Parathyroid adenoma (tissue), 2 donors: Measurements from ENCODE around the gene ZCCHC3.

ENCODE experiments used
- H2AFZ ChIP-seq: fragments of 300-600 bp; sonication (generic); one replicate; pipeline ENCODE4 v1.7.0; 2017; ENCODE audit warnings: antibody characterized with exemption, mild to moderate bottlenecking
- H3K27ac ChIP-seq: fragments of 300-600 bp; sonication (generic); one replicate; pipeline ENCODE4 v1.7.0; 2017
- H3K27me3 ChIP-seq: fragments of 300-600 bp; sonication (generic); one replicate; pipeline ENCODE4 v1.7.0; 2017; ENCODE audit warnings: low read length; ENCODE audit not compliant: control insufficient read depth, insufficient read depth
- H3K36me3 ChIP-seq: fragments of 300-600 bp; sonication (generic); one replicate; pipeline ENCODE4 v1.7.0; 2017; ENCODE audit warnings: low read length; ENCODE audit not compliant: control insufficient read depth, insufficient read depth
- H3K4me1 ChIP-seq: fragments of 300-600 bp; sonication (generic); one replicate; pipeline ENCODE4 v1.7.0; 2017; ENCODE audit warnings: control low read depth
- H3K4me2 ChIP-seq: fragments of 300-600 bp; sonication (generic); one replicate; pipeline ENCODE4 v1.7.0; 2017; ENCODE audit warnings: low read length
- H3K4me3 ChIP-seq: fragments of 300-600 bp; sonication (generic); one replicate; pipeline ENCODE4 v1.7.0; 2017; ENCODE audit warnings: low read depth, low read length
- H3K79me2 ChIP-seq: fragments of 300-600 bp; sonication (generic); one replicate; pipeline ENCODE4 v1.7.0; 2017; ENCODE audit warnings: control low read depth
- H3K9ac ChIP-seq: fragments of 300-600 bp; sonication (generic); one replicate; pipeline ENCODE4 v1.7.0; 2017; ENCODE audit warnings: mild to moderate bottlenecking
- H3K9me3 ChIP-seq: fragments of 300-600 bp; sonication (generic); one replicate; pipeline ENCODE4 v1.7.0; 2017; ENCODE audit warnings: low read length; ENCODE audit not compliant: control insufficient read depth
- TF ChIP-seq, protein P1 (sequence below): fragments of 300-600 bp; sonication (generic); IDR thresholded peaks from one replicate; pipeline ENCODE4 v1.7.0; 2017; ENCODE audit warnings: antibody characterized with exemption, mild to moderate bottlenecking
- donor health status: primary hyperparathyroidism.

The ZCCHC3 gene

GRCh38 chr20:278181-278580 is 19.2 kb upstream of the ZCCHC3 start:
- no peak overlapping the region for H3K27ac ChIP-seq
- no peak overlapping the region for H3K9ac ChIP-seq
- no peaks in the 10 kb centered on the region for H3K27me3 ChIP-seq
- no peak overlapping the region for H3K4me3 ChIP-seq
- H3K79me2 ChIP-seq: no peaks in the 10 kb centered on the region
- H2AFZ ChIP-seq: no peak overlapping the region
- no peaks in the 10 kb centered on the region for H3K4me1 ChIP-seq
- TF ChIP-seq, protein P1, sequence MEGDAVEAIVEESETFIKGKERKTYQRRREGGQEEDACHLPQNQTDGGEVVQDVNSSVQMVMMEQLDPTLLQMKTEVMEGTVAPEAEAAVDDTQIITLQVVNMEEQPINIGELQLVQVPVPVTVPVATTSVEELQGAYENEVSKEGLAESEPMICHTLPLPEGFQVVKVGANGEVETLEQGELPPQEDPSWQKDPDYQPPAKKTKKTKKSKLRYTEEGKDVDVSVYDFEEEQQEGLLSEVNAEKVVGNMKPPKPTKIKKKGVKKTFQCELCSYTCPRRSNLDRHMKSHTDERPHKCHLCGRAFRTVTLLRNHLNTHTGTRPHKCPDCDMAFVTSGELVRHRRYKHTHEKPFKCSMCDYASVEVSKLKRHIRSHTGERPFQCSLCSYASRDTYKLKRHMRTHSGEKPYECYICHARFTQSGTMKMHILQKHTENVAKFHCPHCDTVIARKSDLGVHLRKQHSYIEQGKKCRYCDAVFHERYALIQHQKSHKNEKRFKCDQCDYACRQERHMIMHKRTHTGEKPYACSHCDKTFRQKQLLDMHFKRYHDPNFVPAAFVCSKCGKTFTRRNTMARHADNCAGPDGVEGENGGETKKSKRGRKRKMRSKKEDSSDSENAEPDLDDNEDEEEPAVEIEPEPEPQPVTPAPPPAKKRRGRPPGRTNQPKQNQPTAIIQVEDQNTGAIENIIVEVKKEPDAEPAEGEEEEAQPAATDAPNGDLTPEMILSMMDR: no peak
- H3K9me3 ChIP-seq: no peaks in the 10 kb centered on the region
- H3K4me2 ChIP-seq: peak overlapping the region; percentile 24
- no peaks in the 10 kb centered on the region for H3K36me3 ChIP-seq

- Histone ChIP-seq H3K9ac (no peak overlapping the region), H2AFZ (no peak overlapping the region), H3K27ac (no peak overlapping the region), H3K79me2 (no peaks in the 10 kb centered on the region), H3K9me3 (no peaks in the 10 kb centered on the region), H3K36me3 (no peaks in the 10 kb centered on the region), H3K27me3 (no peaks in the 10 kb centered on the region), H3K4me1 (no peaks in the 10 kb centered on the region), H3K4me3 (no peak overlapping the region), H3K4me2 (peak overlapping the region; percentile 24)
- TF ChIP-seq, protein P1: no peak
Measured at GRCh38 chr20:278607-279571, 18.5 kb upstream of the ZCCHC3 start.

- Histone ChIP-seq H2AFZ (no peak overlapping the region), H3K4me1 (no peaks in the 10 kb centered on the region), H3K79me2 (peaks cover 3% of the 10 kb centered on the region), H3K9ac (no peak overlapping the region), H3K4me2 (no peak overlapping the region), H3K4me3 (no peak overlapping the region), H3K36me3 (no peaks in the 10 kb centered on the region), H3K9me3 (no peaks in the 10 kb centered on the region), H3K27ac (no peak overlapping the region), H3K27me3 (no peaks in the 10 kb centered on the region)
- TF ChIP-seq, protein P1: no peak
Measured at GRCh38 chr20:284172-284571, 13.2 kb upstream of the ZCCHC3 start.

- Histone ChIP-seq H3K4me2 (no peak overlapping the region), H3K9me3 (no peaks in the 10 kb centered on the region), H3K4me3 (no peak overlapping the region), H3K4me1 (no peaks in the 10 kb centered on the region), H2AFZ (no peak overlapping the region), H3K9ac (no peak overlapping the region), H3K79me2 (peaks cover 3% of the 10 kb centered on the region), H3K27ac (no peak overlapping the region), H3K36me3 (no peaks in the 10 kb centered on the region), H3K27me3 (no peaks in the 10 kb centered on the region)
- TF ChIP-seq, protein P1: no peak
Measured at GRCh38 chr20:286508-286907, 10.9 kb upstream of the ZCCHC3 start.
